DMS114 treated with DMSO at 0.1 percent for 48 hours (cell line): ENCODE measurements around the gene ATRX.
"Not testable (repeated sequence)": the region's sequence is repeated elsewhere in the genome, so short reads cannot be mapped to it uniquely, and the experiment has no call there.

Experiments
- DNase-seq: peaks from one replicate; lab custom pipeline; 2025; ENCODE audit not compliant: unreplicated experiment; lab: John Stamatoyannopoulos, UW

The ATRX gene

GRCh38 chrX:77505227-77505626 is 280.8 kb downstream of the ATRX start:
- DNase-seq: no peak

- DNase-seq: no peak
Measured at GRCh38 chrX:77502951-77503525, 283.0 kb downstream of the ATRX start.

- not testable (repeated sequence) for DNase-seq
Measured at GRCh38 chrX:77500164-77500563, 285.9 kb downstream of the ATRX start.

- no peak for DNase-seq
Measured at GRCh38 chrX:77493677-77494553, 292.1 kb downstream of the ATRX start.

- DNase-seq: no peak
Measured at GRCh38 chrX:77484045-77484444, 302.0 kb downstream of the ATRX start.

- no peak for DNase-seq
Measured at GRCh38 chrX:77455437-77455836, 330.6 kb downstream of the ATRX start.
